H1 (cell line): ENCODE results near the gene COL8A1.

Source experiments
- CBX5 ChIP-seq: fragments of 300-800, 300-1000 bp; sonication (generic); IDR thresholded peaks from 2 replicates; pipeline ENCODE4 v1.7.1; 2016; ENCODE audit warnings: antibody characterized with exemption, low read length, low read depth
- CHD2 ChIP-seq: IDR thresholded peaks from 2 replicates; pipeline ENCODE4 v1.6.1; 2012; ENCODE audit warnings: low read length, improper control_type of control experiment
- EP300 ChIP-seq, 2 experiments: IDR thresholded peaks; 1 replicate in 1 of 2; 2 replicates in 1 of 2; pipeline ENCODE4 v1.6.1; 2011 to 2012; ENCODE audit warnings: low read depth in 2 of 2, low read length in 2 of 2, mild to moderate bottlenecking in 2 of 2, borderline replicate concordance in 1 of 2, inconsistent platforms in 1 of 2, moderate library complexity in 1 of 2
- EZH2 ChIP-seq: fragments of 200-600 bp; sonication (generic); IDR thresholded peaks from 2 replicates; pipeline ENCODE4 v1.7.1; 2012; ENCODE audit warnings: low read depth, mild to moderate bottlenecking, moderate library complexity, low read length, inconsistent platforms; ENCODE audit not compliant: severe bottlenecking
- HDAC6 ChIP-seq: IDR thresholded peaks from one replicate; pipeline ENCODE4 v1.7.1; 2012; ENCODE audit warnings: low read depth, mild to moderate bottlenecking, inconsistent platforms, low read length, moderate library complexity
- JUN ChIP-seq: IDR thresholded peaks from 2 replicates; pipeline ENCODE4 v1.6.1; 2011; ENCODE audit warnings: low read depth, mild to moderate bottlenecking, improper control_type of control experiment, low read length
- MAX ChIP-seq: IDR thresholded peaks from 2 replicates; pipeline ENCODE4 v1.6.1; 2012; ENCODE audit warnings: inconsistent platforms
- NRF1 ChIP-seq: IDR thresholded peaks from 2 replicates; pipeline ENCODE4 v1.6.1; 2011; ENCODE audit warnings: mild to moderate bottlenecking, low read depth, low read length, improper control_type of control experiment
- SP1 ChIP-seq: IDR thresholded peaks from 2 replicates; pipeline ENCODE4 v1.6.1; 2011; ENCODE audit warnings: low read depth, low read length
- TAF1 ChIP-seq: IDR thresholded peaks from 2 replicates; pipeline ENCODE4 v1.6.1; 2011; ENCODE audit warnings: mild to moderate bottlenecking, low read depth, low read length
- TCF12 ChIP-seq: IDR thresholded peaks from 2 replicates; pipeline ENCODE4 v1.6.1; 2011; ENCODE audit warnings: low read depth, mild to moderate bottlenecking, low read length
- YY1 ChIP-seq: IDR thresholded peaks from 2 replicates; pipeline ENCODE4 v1.6.1; 2011; ENCODE audit warnings: low read depth, mild to moderate bottlenecking, low read length
- TF ChIP-seq, protein P1 (sequence below), 3 experiments: IDR thresholded peaks; 1 replicate in 2 of 3; 2 replicates in 1 of 3; pipeline versions ENCODE4 v1.5.1 to v1.6.1; 2011; ENCODE audit warnings: low read length in 3 of 3, mild to moderate bottlenecking in 3 of 3, inconsistent platforms in 2 of 3, low read depth in 1 of 3, moderate library complexity in 1 of 3; ENCODE audit not compliant: insufficient read depth in 1 of 3; ENCODE audit errors: control extremely low read depth in 1 of 3
- TF ChIP-seq, protein P2 (sequence below): IDR thresholded peaks from 2 replicates; pipeline ENCODE4 v1.6.1; 2012; ENCODE audit warnings: low read length, inconsistent platforms

DNA sequence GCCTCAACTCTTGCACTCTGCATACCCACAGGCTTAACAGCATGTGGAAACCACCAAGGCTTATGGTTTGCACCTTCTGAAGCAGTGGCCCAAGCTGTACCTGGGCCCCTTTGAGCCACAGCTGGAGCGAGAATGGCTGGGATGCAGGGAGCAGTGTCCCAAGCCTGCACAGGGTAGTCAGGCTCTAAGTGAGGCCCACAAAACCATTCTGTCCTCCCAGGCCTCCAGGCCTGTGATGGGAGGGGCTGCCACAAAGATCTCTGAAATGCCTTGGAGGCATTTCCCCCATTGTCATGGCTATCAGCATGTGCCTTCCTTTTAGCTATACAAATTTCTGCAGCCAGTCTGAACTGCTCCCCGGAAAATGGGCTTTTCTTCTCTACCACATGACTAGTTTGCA, 166.8 kb downstream of the COL8A1 start:
- no peak for TF ChIP-seq HDAC6
- TF ChIP-seq, protein P1, sequence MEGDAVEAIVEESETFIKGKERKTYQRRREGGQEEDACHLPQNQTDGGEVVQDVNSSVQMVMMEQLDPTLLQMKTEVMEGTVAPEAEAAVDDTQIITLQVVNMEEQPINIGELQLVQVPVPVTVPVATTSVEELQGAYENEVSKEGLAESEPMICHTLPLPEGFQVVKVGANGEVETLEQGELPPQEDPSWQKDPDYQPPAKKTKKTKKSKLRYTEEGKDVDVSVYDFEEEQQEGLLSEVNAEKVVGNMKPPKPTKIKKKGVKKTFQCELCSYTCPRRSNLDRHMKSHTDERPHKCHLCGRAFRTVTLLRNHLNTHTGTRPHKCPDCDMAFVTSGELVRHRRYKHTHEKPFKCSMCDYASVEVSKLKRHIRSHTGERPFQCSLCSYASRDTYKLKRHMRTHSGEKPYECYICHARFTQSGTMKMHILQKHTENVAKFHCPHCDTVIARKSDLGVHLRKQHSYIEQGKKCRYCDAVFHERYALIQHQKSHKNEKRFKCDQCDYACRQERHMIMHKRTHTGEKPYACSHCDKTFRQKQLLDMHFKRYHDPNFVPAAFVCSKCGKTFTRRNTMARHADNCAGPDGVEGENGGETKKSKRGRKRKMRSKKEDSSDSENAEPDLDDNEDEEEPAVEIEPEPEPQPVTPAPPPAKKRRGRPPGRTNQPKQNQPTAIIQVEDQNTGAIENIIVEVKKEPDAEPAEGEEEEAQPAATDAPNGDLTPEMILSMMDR (IDR thresholded peaks at IDR 0.05; ENCODE audit: control extremely low read depth in 1 of 3, insufficient read depth in 1 of 3, low read depth in 1 of 3, low read length in 3 of 3): no peak
- TF ChIP-seq CHD2: no peak
- TF ChIP-seq, protein P2, sequence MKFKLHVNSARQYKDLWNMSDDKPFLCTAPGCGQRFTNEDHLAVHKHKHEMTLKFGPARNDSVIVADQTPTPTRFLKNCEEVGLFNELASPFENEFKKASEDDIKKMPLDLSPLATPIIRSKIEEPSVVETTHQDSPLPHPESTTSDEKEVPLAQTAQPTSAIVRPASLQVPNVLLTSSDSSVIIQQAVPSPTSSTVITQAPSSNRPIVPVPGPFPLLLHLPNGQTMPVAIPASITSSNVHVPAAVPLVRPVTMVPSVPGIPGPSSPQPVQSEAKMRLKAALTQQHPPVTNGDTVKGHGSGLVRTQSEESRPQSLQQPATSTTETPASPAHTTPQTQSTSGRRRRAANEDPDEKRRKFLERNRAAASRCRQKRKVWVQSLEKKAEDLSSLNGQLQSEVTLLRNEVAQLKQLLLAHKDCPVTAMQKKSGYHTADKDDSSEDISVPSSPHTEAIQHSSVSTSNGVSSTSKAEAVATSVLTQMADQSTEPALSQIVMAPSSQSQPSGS: no peak
- no peak for TF ChIP-seq TAF1
- TF ChIP-seq NRF1: no peak
- no peak for TF ChIP-seq JUN
- TF ChIP-seq EP300 (IDR thresholded peaks at IDR 0.05; ENCODE audit: borderline replicate concordance in 1 of 2, low read depth in 2 of 2, low read length in 2 of 2): no peak
- no peak for TF ChIP-seq MAX
- TF ChIP-seq CBX5: no peak
- no peak for TF ChIP-seq SP1
- no peak for TF ChIP-seq TCF12
- TF ChIP-seq EZH2: no peak
- TF ChIP-seq YY1: no peak
